ENCODE data around the gene MMP7. TPM values are rescaled to one million over a fixed set of nuclear protein-coding genes. Genes with fewer than 3 reads are reported as not detected.

The MMP7 gene
- polyA plus RNA-seq, 1 of the 3 experiments (the other 2 are of a cell fraction), result 0.13 TPM

GRCh38 chr11:102555091-102555490 is 24.5 kb upstream of the MMP7 start:
- Histone ChIP-seq H3K4me1 (ENCODE audit: control insufficient read depth in 1 of 2, insufficient read depth in 2 of 2, low read depth in 1 of 2, low read length in 1 of 2) (no peaks in the 10 kb centered on the region; a peak in 1 of 4 replicates), H3K9ac (no peak overlapping the region), H4K20me1 (ENCODE audit: insufficient read depth) (no peaks in the 10 kb centered on the region), H3K4me2 (no peak overlapping the region), H2AFZ (ENCODE audit: low read depth) (no peak overlapping the region), H3K27me3 (ENCODE audit: insufficient read depth) (no peaks in the 10 kb centered on the region), H3K9me3 (no peaks in the 10 kb centered on the region), H3K36me3 (replicated peaks in 1 of 2; ENCODE audit: control insufficient read depth in 1 of 2, insufficient read depth in 2 of 2, low read length in 1 of 2) (no peaks in the 10 kb centered on the region), H3K79me2 (ENCODE audit: insufficient read depth) (no peaks in the 10 kb centered on the region), H3K27ac (ENCODE audit: low read depth in 2 of 2, low read length in 1 of 2) (no peak overlapping the region), H3K9me2 (no peaks in the 10 kb centered on the region), H3K4me3 (ENCODE audit: low read depth in 2 of 2, low read length in 1 of 2) (no peak overlapping the region), H3F3A (replicated peaks; ENCODE audit: insufficient read depth) (no peaks in the 10 kb centered on the region)
- POLR2A ChIA-PET, result no interaction called here
- CTCF ChIA-PET, result no interaction called here
- DNase-seq, result no peak
- TF ChIP-seq MAX (IDR thresholded peaks at IDR 0.05; ENCODE audit: low read depth) (no peak), REST (IDR thresholded peaks at IDR 0.05; ENCODE audit: low read depth, low read length) (no peak)
- WGBS (ENCODE audit: low lambda C conversion rate), result 65% methylated on average over 3 of the region's 3 CpGs

GRCh38 chr11:102553835-102554282 is 23.3 kb upstream of the MMP7 start:
- 58% methylated on average over 5 of the region's 5 CpGs for WGBS (ENCODE audit: low lambda C conversion rate)
- Histone ChIP-seq H3K27ac (ENCODE audit: low read depth in 2 of 2, low read length in 1 of 2) (no peak overlapping the region), H2AFZ (ENCODE audit: low read depth) (no peak overlapping the region), H3K4me1 (ENCODE audit: control insufficient read depth in 1 of 2, insufficient read depth in 2 of 2, low read depth in 1 of 2, low read length in 1 of 2) (no peaks in the 10 kb centered on the region), H3K9me2 (no peaks in the 10 kb centered on the region), H3K4me2 (no peak overlapping the region), H3K79me2 (ENCODE audit: insufficient read depth) (no peaks in the 10 kb centered on the region), H3K36me3 (replicated peaks in 1 of 2; ENCODE audit: control insufficient read depth in 1 of 2, insufficient read depth in 2 of 2, low read length in 1 of 2) (no peaks in the 10 kb centered on the region), H3K27me3 (ENCODE audit: insufficient read depth) (no peaks in the 10 kb centered on the region), H4K20me1 (ENCODE audit: insufficient read depth) (no peaks in the 10 kb centered on the region), H3K9me3 (no peaks in the 10 kb centered on the region), H3K9ac (no peak overlapping the region), H3K4me3 (ENCODE audit: low read depth in 2 of 2, low read length in 1 of 2) (no peak overlapping the region), H3F3A (replicated peaks; ENCODE audit: insufficient read depth) (no peaks in the 10 kb centered on the region)
- CTCF ChIA-PET, result no interaction called here
- TF ChIP-seq EZH2phosphoT487 (IDR thresholded peaks at IDR 0.05; ENCODE audit: borderline replicate concordance, low read depth), result no peak
- POLR2A ChIA-PET, result no interaction called here
- no peak for DNase-seq

- Histone ChIP-seq H3F3A (replicated peaks; ENCODE audit: insufficient read depth) (no peaks in the 10 kb centered on the region), H3K36me3 (replicated peaks in 1 of 2; ENCODE audit: control insufficient read depth in 1 of 2, insufficient read depth in 2 of 2, low read length in 1 of 2) (no peaks in the 10 kb centered on the region), H3K4me3 (ENCODE audit: low read depth in 2 of 2, low read length in 1 of 2) (no peak overlapping the region), H3K9me2 (no peaks in the 10 kb centered on the region), H3K27ac (ENCODE audit: low read depth in 2 of 2, low read length in 1 of 2) (no peak overlapping the region), H3K4me1 (ENCODE audit: control insufficient read depth in 1 of 2, insufficient read depth in 2 of 2, low read depth in 1 of 2, low read length in 1 of 2) (no peaks in the 10 kb centered on the region), H4K20me1 (ENCODE audit: insufficient read depth) (no peaks in the 10 kb centered on the region), H3K9ac (no peak overlapping the region), H2AFZ (ENCODE audit: low read depth) (peak overlapping the region; percentile 87; the same call in 1 of the 2 replicates), H3K79me2 (ENCODE audit: insufficient read depth) (no peaks in the 10 kb centered on the region), H3K27me3 (ENCODE audit: insufficient read depth) (no peaks in the 10 kb centered on the region), H3K9me3 (no peaks in the 10 kb centered on the region), H3K4me2 (peak overlapping the region; percentile 3; the same call in 1 of the 2 replicates)
- no peak for DNase-seq
- POLR2A ChIA-PET, result no interaction called here
- no peak for TF ChIP-seq TAF1 (IDR thresholded peaks at IDR 0.05; ENCODE audit: borderline replicate concordance, low read depth, low read length)
- peak; percentile 49; the same call in 1 of the 2 replicates for TF ChIP-seq ELF1 (IDR thresholded peaks at IDR 0.05)
- no peak for TF ChIP-seq YY1 (IDR thresholded peaks at IDR 0.05; ENCODE audit: low read depth)
- 44% methylated on average over 8 of the region's 8 CpGs for WGBS (ENCODE audit: low lambda C conversion rate)
- CTCF ChIA-PET, result no interaction called here
Observed at GRCh38 chr11:102552447-102553194, 22.1 kb upstream of the MMP7 start.

All from SK-N-SH (cell line).